HEK293T (cell line): ENCODE data around the gene FAM229A.

ENCODE experiments used
- CTCF ChIA-PET: fragments of 350-600 bp; formaldehyde crosslinking; extraction: SDS; loops from one replicate; lab custom pipeline; 2021; ENCODE audit warnings: antibody characterized with exemption, inconsistent platforms; lab: Yijun Ruan, JAX
- POLR2A ChIA-PET: fragments of 350-600 bp; formaldehyde crosslinking; extraction: SDS; loops from one replicate; lab custom pipeline; 2020; ENCODE audit warnings: antibody characterized with exemption, inconsistent platforms; lab: Yijun Ruan, JAX
- DNase-seq: peaks from one replicate; pipeline ENCODE4 v3.0.0; 2012; ENCODE audit warnings: mixed read lengths; ENCODE audit errors: extremely low spot score
- ARNT ChIP-seq: fragments of 450-650 bp; IDR thresholded peaks from 2 replicates; pipeline ENCODE4 v1.6.1; 2017; ENCODE audit warnings: mild to moderate bottlenecking
- BHLHE40 ChIP-seq: fragments of 450-650 bp; IDR thresholded peaks from 2 replicates; pipeline ENCODE4 v1.6.1; 2016; ENCODE audit warnings: mild to moderate bottlenecking, moderate library complexity, borderline replicate concordance
- CTBP1 ChIP-seq: fragments of 450-650 bp; IDR thresholded peaks from 2 replicates; pipeline ENCODE4 v1.6.1; 2016; ENCODE audit warnings: borderline replicate concordance
- ELF4 ChIP-seq: fragments of 450-650 bp; IDR thresholded peaks from 2 replicates; pipeline ENCODE4 v1.6.1; 2017; ENCODE audit warnings: antibody characterized with exemption
- FOXA1 ChIP-seq: fragments of 450-650 bp; IDR thresholded peaks from 2 replicates; pipeline ENCODE4 v1.6.1; 2016; ENCODE audit warnings: mild to moderate bottlenecking
- FOXK2 ChIP-seq: fragments of 450-650 bp; IDR thresholded peaks from 2 replicates; pipeline ENCODE4 v1.6.1; 2016; ENCODE audit warnings: mild to moderate bottlenecking
- FOXM1 ChIP-seq: fragments of 450-650 bp; IDR thresholded peaks from 2 replicates; pipeline ENCODE4 v1.6.1; 2017; ENCODE audit warnings: mild to moderate bottlenecking, borderline replicate concordance
- HDGF ChIP-seq: fragments of 450-650 bp; IDR thresholded peaks from 2 replicates; pipeline ENCODE4 v1.6.1; 2017; ENCODE audit warnings: antibody characterized with exemption, borderline replicate concordance
- L3MBTL2 ChIP-seq: fragments of 450-650 bp; conservative IDR thresholded peaks from 2 replicates; pipeline ENCODE4 v1.6.1; 2016; ENCODE audit warnings: mild to moderate bottlenecking
- LEF1 ChIP-seq: fragments of 450-650 bp; IDR thresholded peaks from 2 replicates; pipeline ENCODE4 v1.6.1; 2017; ENCODE audit warnings: mild to moderate bottlenecking, borderline replicate concordance
- NFRKB ChIP-seq: fragments of 450-650 bp; IDR thresholded peaks from 2 replicates; pipeline ENCODE4 v1.6.1; 2016; ENCODE audit warnings: mild to moderate bottlenecking, moderate library complexity
- SP1 ChIP-seq: fragments of 450-650 bp; IDR thresholded peaks from 2 replicates; pipeline ENCODE4 v1.6.1; 2017
- SUZ12 ChIP-seq: fragments of 450-650 bp; IDR thresholded peaks from 2 replicates; pipeline ENCODE4 v1.6.1; 2016; ENCODE audit warnings: mild to moderate bottlenecking
- TARDBP ChIP-seq: fragments of 450-650 bp; IDR thresholded peaks from 2 replicates; pipeline ENCODE4 v1.6.1; 2016
- ZNF384 ChIP-seq: fragments of 450-650 bp; IDR thresholded peaks from 2 replicates; pipeline ENCODE4 v1.6.1; 2016
- TF ChIP-seq, protein P1 (sequence below): fragments of 450-650 bp; IDR thresholded peaks from 2 replicates; pipeline ENCODE4 v1.6.1; 2016

Gene FAM229A

DNA sequence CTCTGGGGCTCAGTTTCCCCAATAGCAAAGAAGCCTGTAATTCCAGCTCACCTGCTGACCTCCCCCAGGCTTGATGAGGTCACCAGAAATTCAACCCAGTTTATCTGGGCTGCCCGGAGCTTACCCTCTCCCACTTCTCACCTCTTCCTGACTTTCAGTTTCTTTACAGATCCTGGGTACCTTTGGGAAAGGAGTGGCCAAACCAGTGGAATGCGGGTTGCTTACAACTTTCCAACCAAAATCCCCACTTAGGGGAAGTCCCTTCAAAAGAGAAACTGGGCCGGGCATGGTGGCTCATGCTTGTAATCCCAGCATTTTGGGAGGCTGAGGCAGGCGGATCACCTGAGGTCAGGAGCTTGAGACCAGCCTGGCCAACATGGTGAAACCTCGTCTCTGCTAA lies 20.3 kb downstream of the FAM229A start:
- ChIA-PET POLR2A (interaction anchor here (1.3 kb wide), 1 partner anchor 9 kb away, joined by 5 read pairs; no protein-coding TSS in a partner anchor), CTCF (no interaction called here)
- DNase-seq = no peak
- TF ChIP-seq ZNF384 = no peak

- no peak for DNase-seq
- TF ChIP-seq FOXA1 = no peak
- TF ChIP-seq ARNT = no peak
- TF ChIP-seq BHLHE40 = no peak
- TF ChIP-seq HDGF = no peak
- no peak for TF ChIP-seq FOXK2
- no peak for TF ChIP-seq TARDBP
- no peak for TF ChIP-seq SP1
- TF ChIP-seq FOXM1 = no peak
- TF ChIP-seq, protein P1, sequence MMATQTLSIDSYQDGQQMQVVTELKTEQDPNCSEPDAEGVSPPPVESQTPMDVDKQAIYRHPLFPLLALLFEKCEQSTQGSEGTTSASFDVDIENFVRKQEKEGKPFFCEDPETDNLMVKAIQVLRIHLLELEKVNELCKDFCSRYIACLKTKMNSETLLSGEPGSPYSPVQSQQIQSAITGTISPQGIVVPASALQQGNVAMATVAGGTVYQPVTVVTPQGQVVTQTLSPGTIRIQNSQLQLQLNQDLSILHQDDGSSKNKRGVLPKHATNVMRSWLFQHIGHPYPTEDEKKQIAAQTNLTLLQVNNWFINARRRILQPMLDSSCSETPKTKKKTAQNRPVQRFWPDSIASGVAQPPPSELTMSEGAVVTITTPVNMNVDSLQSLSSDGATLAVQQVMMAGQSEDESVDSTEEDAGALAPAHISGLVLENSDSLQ = no peak
- no peak for TF ChIP-seq ZNF384
- no peak for TF ChIP-seq L3MBTL2
- no peak for TF ChIP-seq NFRKB
- no peak for TF ChIP-seq LEF1
- no peak for TF ChIP-seq CTBP1
- CTCF ChIA-PET = no interaction called here
- POLR2A ChIA-PET = interaction anchor here (1.3 kb wide), 1 partner anchor 9 kb away, joined by 5 read pairs; no protein-coding TSS in a partner anchor
Observed at GRCh38 chr1:32341186-32341757, 21.0 kb downstream of the FAM229A start.

DNA sequence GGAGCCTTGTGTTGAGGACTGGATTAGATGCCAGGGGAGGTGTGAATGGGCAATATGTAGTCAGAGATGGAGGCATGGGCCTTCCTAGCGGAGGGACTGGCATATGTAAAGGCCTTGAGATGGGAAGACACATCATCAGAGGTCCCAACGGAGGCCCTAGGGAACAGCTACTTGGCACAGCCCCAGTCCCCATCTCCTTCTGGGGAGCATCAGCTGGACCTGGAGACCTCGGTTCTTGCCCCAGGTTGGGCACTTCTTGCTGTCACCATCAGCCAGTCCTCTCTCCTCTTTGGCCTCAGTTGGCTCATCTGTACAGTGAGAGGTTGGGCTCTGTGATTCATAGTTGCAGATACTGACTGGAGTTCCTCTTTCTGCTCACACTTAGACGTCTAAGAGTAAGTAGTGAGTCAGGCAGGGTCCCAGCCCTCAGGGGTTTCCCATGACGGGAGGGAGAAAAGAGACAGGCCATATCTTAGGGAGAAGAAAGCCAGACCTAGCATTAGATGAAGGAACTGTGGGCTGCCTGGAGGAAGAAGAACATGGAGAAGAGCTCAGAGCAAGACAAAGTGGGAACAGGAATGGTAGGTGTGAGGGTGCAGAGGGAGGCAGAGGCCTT lies 22.8 kb downstream of the FAM229A start:
- POLR2A ChIA-PET = no interaction called here
- CTCF ChIA-PET = no interaction called here
- TF ChIP-seq HDGF = no peak
- TF ChIP-seq ELF4 = no peak
- TF ChIP-seq ARNT = no peak
- TF ChIP-seq FOXM1 = no peak
- no peak for TF ChIP-seq CTBP1
- TF ChIP-seq SP1 = no peak
- TF ChIP-seq LEF1 = no peak
- TF ChIP-seq ZNF384 = no peak
- TF ChIP-seq SUZ12 = no peak
- no peak for TF ChIP-seq NFRKB
- TF ChIP-seq, protein P1 = no peak
- no peak for TF ChIP-seq FOXA1
- no peak for TF ChIP-seq FOXK2
- TF ChIP-seq TARDBP = no peak
- no peak for TF ChIP-seq L3MBTL2
- no peak for TF ChIP-seq BHLHE40
- no peak for DNase-seq

DNA sequence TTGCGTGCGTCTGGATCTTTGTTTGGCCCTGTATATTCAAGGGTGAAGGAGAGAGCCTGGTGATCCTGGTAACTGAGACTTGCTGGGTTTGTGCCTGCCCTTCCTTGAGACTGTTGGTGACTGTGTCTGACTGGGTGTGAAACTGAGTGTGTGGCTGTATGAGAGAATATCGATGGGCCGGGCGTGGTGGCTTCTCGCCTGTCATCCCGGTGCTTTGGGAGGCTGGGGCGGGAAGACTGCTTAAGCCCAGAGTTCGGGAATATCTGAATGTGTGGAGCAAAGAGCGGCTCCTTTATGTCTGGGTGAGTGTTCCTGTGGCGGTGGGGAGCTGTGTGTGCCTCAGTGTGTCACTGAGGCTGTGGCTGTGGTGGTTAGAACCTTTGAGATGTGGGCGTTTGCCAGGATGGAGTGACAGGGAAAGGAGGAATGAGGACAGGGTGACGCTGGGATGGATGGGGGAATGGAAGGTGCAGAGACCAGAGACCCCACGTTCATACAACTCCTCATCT lies 23.6 kb downstream of the FAM229A start:
- no peak for TF ChIP-seq FOXK2
- no peak for TF ChIP-seq L3MBTL2
- TF ChIP-seq TARDBP = no peak
- no peak for TF ChIP-seq SUZ12
- TF ChIP-seq, protein P1 = no peak
- no peak for TF ChIP-seq BHLHE40
- no peak for DNase-seq
- ChIA-PET CTCF (no interaction called here), POLR2A (no interaction called here)

DNA sequence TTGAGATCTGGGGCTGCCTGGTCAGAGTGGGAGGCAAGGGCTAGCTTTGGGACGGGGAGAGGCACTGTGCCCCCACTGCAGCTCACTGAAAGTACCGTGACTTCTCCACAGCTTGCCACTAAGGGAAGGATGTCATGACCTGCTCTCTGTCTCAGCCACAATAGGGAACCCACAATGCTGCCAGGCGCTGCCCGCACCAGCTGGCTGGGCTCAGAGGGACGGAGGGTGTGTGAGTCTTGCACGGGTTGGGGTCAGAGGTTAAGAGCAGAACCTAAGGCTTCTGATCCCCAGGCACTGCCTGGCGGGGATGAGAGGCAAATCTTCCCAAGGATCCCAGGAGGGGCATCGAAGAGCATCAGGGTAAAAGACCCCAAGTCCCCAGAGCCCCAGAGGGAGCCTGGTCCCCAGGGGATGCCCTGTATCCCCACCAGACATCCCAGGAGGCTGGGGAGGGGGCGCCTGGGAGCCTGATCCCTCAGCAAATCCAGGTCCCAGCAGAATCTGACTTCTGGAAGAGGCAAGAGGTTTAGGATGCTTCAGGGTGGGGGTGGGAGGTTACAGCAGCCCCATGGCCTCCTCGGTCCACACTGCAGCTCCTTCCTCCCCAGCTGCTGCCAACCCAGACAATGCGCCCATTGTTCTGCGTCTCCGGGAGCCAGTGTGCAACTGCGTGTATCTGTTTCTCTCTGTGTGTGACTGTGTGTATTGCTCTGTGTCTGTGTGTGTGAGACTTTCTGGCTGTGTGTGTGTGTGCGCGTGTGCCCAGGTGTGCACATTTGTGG lies 24.2 kb downstream of the FAM229A start:
- DNase-seq = no peak
- no peak for TF ChIP-seq L3MBTL2
- no peak for TF ChIP-seq ZNF384
- no peak for TF ChIP-seq FOXA1
- TF ChIP-seq, protein P1 = no peak
- TF ChIP-seq SUZ12 = no peak
- TF ChIP-seq HDGF = no peak
- TF ChIP-seq FOXK2 = no peak
- no peak for TF ChIP-seq CTBP1
- no peak for TF ChIP-seq TARDBP
- TF ChIP-seq ARNT = no peak
- no peak for TF ChIP-seq ELF4
- TF ChIP-seq NFRKB = no peak
- TF ChIP-seq LEF1 = no peak
- TF ChIP-seq FOXM1 = no peak
- no peak for TF ChIP-seq BHLHE40
- TF ChIP-seq SP1 = no peak
- ChIA-PET CTCF (no interaction called here), POLR2A (no interaction called here)
